H1 (cell line): Measurements from ENCODE around the gene GCNA. TPM values are rescaled to one million over a fixed set of nuclear protein-coding genes. Genes with fewer than 3 reads are reported as not detected.

Source experiments
- CTCF ChIA-PET: fragments of 300-600 bp; sonication (Branson Sonifier 250); formaldehyde crosslinking; loops from one replicate; lab custom pipeline; 2021; ENCODE audit not compliant: partially characterized antibody; lab: Charles Lee
- POLR2A ChIA-PET: fragments of 300-600 bp; sonication (Branson Sonifier 250); formaldehyde crosslinking; loops from one replicate; lab custom pipeline; 2021; ENCODE audit warnings: inconsistent platforms; ENCODE audit not compliant: partially characterized antibody; lab: Charles Lee
- DNase-seq, 2 experiments: peaks; one replicate each; pipeline versions ENCODE4 v3.0.0 to v3.0.0-alpha.2; 2010 to 2022; ENCODE audit warnings: low spot score in 2 of 2, low read depth in 1 of 2, mixed read lengths in 1 of 2
- FAIRE-seq: peaks from 2 replicates; lab custom pipeline; 2011; peaks lifted over from hg19 to GRCh38; lab: Jason Lieb, UNC
- H2AFZ ChIP-seq: 2 replicates; pipeline ENCODE4 v1.8.1; 2012; ENCODE audit warnings: low read length, inconsistent platforms
- H2AK5ac ChIP-seq: 2 replicates; pipeline ENCODE4 v1.6.1; 2013; ENCODE audit warnings: low read depth, low read length
- H2BK120ac ChIP-seq: replicated peaks from 2 replicates; pipeline ENCODE3; 2013; ENCODE audit warnings: low read depth, low read length, inconsistent platforms
- H2BK12ac ChIP-seq: 2 replicates; pipeline ENCODE4 v1.6.1; 2013; ENCODE audit warnings: low read depth, low read length
- H2BK15ac ChIP-seq: 2 replicates; pipeline ENCODE4 v1.6.1; 2013; ENCODE audit warnings: low read length
- H2BK20ac ChIP-seq: 2 replicates; pipeline ENCODE4 v1.6.1; 2013; ENCODE audit warnings: low read length
- H2BK5ac ChIP-seq: 2 replicates; pipeline ENCODE4 v1.6.1; 2013; ENCODE audit warnings: low read depth, low read length
- H3K14ac ChIP-seq: 2 replicates; pipeline ENCODE4 v1.6.1; 2013; ENCODE audit warnings: inconsistent platforms; ENCODE audit not compliant: insufficient read length
- H3K18ac ChIP-seq: 2 replicates; pipeline ENCODE4 v1.6.1; 2013; ENCODE audit warnings: low read length; ENCODE audit errors: extremely low read depth
- H3K23ac ChIP-seq: 2 replicates; pipeline ENCODE4 v1.6.1; 2013; ENCODE audit warnings: inconsistent platforms; ENCODE audit not compliant: insufficient read length
- H3K23me2 ChIP-seq: 2 replicates; pipeline ENCODE4 v1.6.1; 2013; ENCODE audit warnings: low read depth, low read length
- H3K27ac ChIP-seq: 2 replicates; pipeline ENCODE4 v1.6.1; 2011; ENCODE audit warnings: low read depth, low read length, inconsistent platforms
- H3K27me3 ChIP-seq, 4 experiments: replicated peaks in 1 of 4; 1 replicate in 1 of 4; 2 replicates in 3 of 4; pipeline versions ENCODE4 v1.6.1 to v1.8.1; 2011 to 2013; ENCODE audit warnings: low read length in 3 of 4, mild to moderate bottlenecking in 3 of 4, inconsistent platforms in 2 of 4, mixed read lengths in 2 of 4, moderate library complexity in 1 of 4; ENCODE audit not compliant: control insufficient read depth in 3 of 4, insufficient read depth in 3 of 4; ENCODE audit errors: extremely low read depth in 1 of 4
- H3K36me3 ChIP-seq, 4 experiments: 2 replicates each; pipeline versions ENCODE4 v1.6.1 to v1.8.1; 2011 to 2013; ENCODE audit warnings: mild to moderate bottlenecking in 4 of 4, low read length in 3 of 4, moderate library complexity in 2 of 4, control low read depth in 1 of 4, inconsistent platforms in 1 of 4; ENCODE audit not compliant: insufficient read depth in 4 of 4, control insufficient read depth in 2 of 4
- H3K4ac ChIP-seq: replicated peaks from 2 replicates; pipeline ENCODE3; 2013; ENCODE audit warnings: low read length, low read depth, mixed read lengths, inconsistent platforms; ENCODE audit not compliant: insufficient read length
- H3K4me1 ChIP-seq, 4 experiments: replicated peaks in 1 of 4; 1 replicate in 1 of 4; 2 replicates in 3 of 4; pipeline versions ENCODE4 v1.6.1 to v1.8.1; 2011 to 2013; ENCODE audit warnings: low read length in 3 of 4, inconsistent platforms in 2 of 4, mixed read lengths in 1 of 4; ENCODE audit not compliant: insufficient read depth in 4 of 4, control insufficient read depth in 3 of 4
- H3K4me2 ChIP-seq, 2 experiments: 2 replicates each; pipeline versions ENCODE4 v1.6.1 to v1.8.1; 2011 to 2013; ENCODE audit warnings: low read depth in 2 of 2, low read length in 2 of 2, control low read depth in 1 of 2, inconsistent platforms in 1 of 2, mild to moderate bottlenecking in 1 of 2; ENCODE audit not compliant: insufficient read depth in 1 of 2
- H3K4me3 ChIP-seq, 4 experiments: fragments of 200-600, 300-600 bp in 1 of 4; sonication (generic), shearing (Covaris generic), sonication (Bioruptor Twin) in 1 of 4; 2 replicates each; pipeline versions ENCODE4 v1.5.1 to v1.8.1; 2011 to 2016; ENCODE audit warnings: low read length in 4 of 4, low read depth in 3 of 4, control low read depth in 2 of 4, inconsistent platforms in 2 of 4, mild to moderate bottlenecking in 2 of 4, mixed read lengths in 1 of 4, moderate library complexity in 1 of 4; ENCODE audit not compliant: insufficient read depth in 2 of 4; ENCODE audit errors: extremely low read depth in 1 of 4
- H3K56ac ChIP-seq: replicated peaks from 2 replicates; pipeline ENCODE3; 2013; ENCODE audit warnings: low read depth, mild to moderate bottlenecking, mixed read lengths, low read length, inconsistent platforms; ENCODE audit not compliant: insufficient read length
- H3K79me1 ChIP-seq: 2 replicates; pipeline ENCODE4 v1.6.1; 2013; ENCODE audit warnings: low read depth, low read length, control low read depth
- H3K79me2 ChIP-seq, 2 experiments: 2 replicates each; pipeline versions ENCODE4 v1.6.1 to v1.8.1; 2012 to 2013; ENCODE audit warnings: low read length in 2 of 2, mild to moderate bottlenecking in 2 of 2, inconsistent platforms in 1 of 2; ENCODE audit not compliant: insufficient read depth in 2 of 2, control insufficient read depth in 1 of 2
- H3K9ac ChIP-seq, 4 experiments: replicated peaks in 1 of 4; 1 replicate in 1 of 4; 2 replicates in 3 of 4; pipeline versions ENCODE4 v1.6.1 to v1.8.1; 2011 to 2013; ENCODE audit warnings: low read depth in 3 of 4, low read length in 3 of 4, control low read depth in 2 of 4, mild to moderate bottlenecking in 2 of 4, moderate library complexity in 2 of 4, inconsistent platforms in 1 of 4; ENCODE audit errors: extremely low read depth in 1 of 4
- H3K9me3 ChIP-seq, 2 experiments: 2 replicates each; pipeline versions ENCODE4 v1.6.1 to v1.8.1; 2012 to 2013; ENCODE audit warnings: mild to moderate bottlenecking in 2 of 2, moderate library complexity in 2 of 2, control low read depth in 1 of 2, inconsistent platforms in 1 of 2, low read depth in 1 of 2, low read length in 1 of 2, mixed read lengths in 1 of 2; ENCODE audit not compliant: insufficient read depth in 2 of 2
- H4K20me1 ChIP-seq, 2 experiments: replicated peaks in 1 of 2; 2 replicates each; pipeline versions ENCODE3 to v1.8.1; 2011 to 2013; ENCODE audit warnings: inconsistent platforms in 2 of 2, low read length in 2 of 2, mild to moderate bottlenecking in 1 of 2; ENCODE audit not compliant: insufficient read depth in 2 of 2, control insufficient read depth in 1 of 2
- H4K5ac ChIP-seq: 2 replicates; pipeline ENCODE4 v1.6.1; 2013; ENCODE audit warnings: low read length, low read depth, mixed read lengths, inconsistent platforms; ENCODE audit not compliant: insufficient read length
- H4K8ac ChIP-seq: 2 replicates; pipeline ENCODE4 v1.8.0; 2013; ENCODE audit warnings: mild to moderate bottlenecking, moderate library complexity, low read length, inconsistent platforms; ENCODE audit not compliant: insufficient read depth; ENCODE audit errors: extremely low read depth
- H4K91ac ChIP-seq: replicated peaks from 2 replicates; pipeline ENCODE3; 2013; ENCODE audit warnings: low read length, mixed read lengths, inconsistent platforms; ENCODE audit not compliant: insufficient read length
- BCL11A ChIP-seq, 2 experiments: IDR thresholded peaks; one replicate each; pipeline ENCODE4 v1.6.1; 2011; ENCODE audit warnings: low read depth in 2 of 2, low read length in 2 of 2, mild to moderate bottlenecking in 2 of 2
- CEBPB ChIP-seq: IDR thresholded peaks from 2 replicates; pipeline ENCODE4 v1.6.1; 2012; ENCODE audit warnings: low read depth, low read length
- CHD1 ChIP-seq: IDR thresholded peaks from 2 replicates; pipeline ENCODE4 v1.6.1; 2012; ENCODE audit warnings: low read depth, low read length, improper control_type of control experiment
- KDM1A ChIP-seq: fragments of 200-600, 300-600 bp; sonication (generic); IDR thresholded peaks from 2 replicates; pipeline ENCODE4 v1.7.1; 2016; ENCODE audit warnings: mild to moderate bottlenecking, low read length, borderline replicate concordance
- MAFK ChIP-seq: IDR thresholded peaks from 2 replicates; pipeline ENCODE4 v1.6.1; 2012; ENCODE audit warnings: low read depth, mild to moderate bottlenecking, improper control_type of control experiment, low read length
- POLR2AphosphoS5 ChIP-seq: IDR thresholded peaks from 2 replicates; pipeline ENCODE4 v1.6.1; 2011; ENCODE audit warnings: low read depth, low read length
- POU5F1 ChIP-seq: IDR thresholded peaks from 2 replicates; pipeline ENCODE4 v1.6.1; 2011; ENCODE audit warnings: low read depth, mild to moderate bottlenecking, low read length, moderate library complexity
- RNF2 ChIP-seq: fragments of 200-900, 300-1000 bp; sonication (generic); IDR thresholded peaks from 2 replicates; pipeline ENCODE4 v1.7.1; 2016; ENCODE audit warnings: borderline replicate concordance, low read depth, mild to moderate bottlenecking, antibody characterized with exemption, low read length; ENCODE audit not compliant: poor library complexity, severe bottlenecking; ENCODE audit errors: missing control alignments
- SIRT6 ChIP-seq: IDR thresholded peaks from one replicate; pipeline ENCODE4 v1.7.1; 2012; ENCODE audit warnings: low read length, inconsistent platforms
- SUZ12 ChIP-seq: fragments of 200-600 bp; sonication (generic); IDR thresholded peaks from 2 replicates; pipeline ENCODE4 v1.6.1; 2012; ENCODE audit warnings: mild to moderate bottlenecking, inconsistent platforms, low read length, moderate library complexity, mixed read lengths
- TAF7 ChIP-seq: optimal IDR thresholded peaks from 2 replicates; pipeline ENCODE3; 2011; ENCODE audit warnings: low read depth, mild to moderate bottlenecking, inconsistent platforms, low read length, moderate library complexity, borderline replicate concordance
- TCF12 ChIP-seq: IDR thresholded peaks from 2 replicates; pipeline ENCODE4 v1.6.1; 2011; ENCODE audit warnings: low read depth, mild to moderate bottlenecking, low read length
- TEAD4 ChIP-seq: IDR thresholded peaks from 2 replicates; pipeline ENCODE4 v1.6.1; 2012; ENCODE audit warnings: low read depth, low read length, inconsistent platforms, mixed read lengths
- WGBS, 2 experiments: shearing (Covaris generic) in 1 of 2; methylation state at CpG; one replicate each; pipeline versions ENCODE4 v1.1.6 to v1.1.7; 2013 to 2015; ENCODE audit warnings: low lambda C conversion rate in 2 of 2, mixed read lengths in 2 of 2, inconsistent platforms in 1 of 2, low coverage in 1 of 2, missing lambda C conversion rate in 1 of 2; ENCODE audit not compliant: insufficient replicate concordance in 2 of 2, insufficient coverage in 1 of 2, insufficient read length in 1 of 2; ENCODE audit errors: extremely low coverage in 1 of 2, missing lambda C conversion rate in 1 of 2; 5-methylcytosine and 5-hydroxymethylcytosine counted together
- polyA plus RNA-seq, 7 experiments: library from polyadenylated mRNA; depleted of rRNA in 3 of 7; stranded (reverse) in 5 of 7; unstranded in 2 of 7; fragments of >200 nt in 5 of 7; fragments of 200-250 nt in 2 of 7; gene quantifications; 1 replicate in 5 of 7; 2 replicates in 1 of 7; 4 replicates in 1 of 7; pipeline versions ENCODE4 v1.2.1 to v1.2.3, GENCODE V29; 2011 to 2013; ENCODE audit warnings: missing spikeins in 2 of 7, mixed read lengths in 2 of 7
- total RNA-seq: library from RNA; stranded (reverse); fragmentation: NEBNext Ultra II Directional; extraction: Animal tissue kit (Norgen Biotek cat#: 25700); gene quantifications from 2 replicates; pipeline ENCODE4 v1.2.1, GENCODE V29; 2021
- TF ChIP-seq, protein P1 (sequence below): IDR thresholded peaks from 2 replicates; pipeline ENCODE4 v1.6.1; 2011; ENCODE audit warnings: low read depth, mild to moderate bottlenecking, low read length; ENCODE audit not compliant: insufficient read depth

The GCNA gene
- total and polyA plus RNA-seq, 2 of the 8 experiments (the other 6 are each of a cell fraction or from before 2014, with no cell fraction given), result 0.41 to 0.95 TPM

DNA sequence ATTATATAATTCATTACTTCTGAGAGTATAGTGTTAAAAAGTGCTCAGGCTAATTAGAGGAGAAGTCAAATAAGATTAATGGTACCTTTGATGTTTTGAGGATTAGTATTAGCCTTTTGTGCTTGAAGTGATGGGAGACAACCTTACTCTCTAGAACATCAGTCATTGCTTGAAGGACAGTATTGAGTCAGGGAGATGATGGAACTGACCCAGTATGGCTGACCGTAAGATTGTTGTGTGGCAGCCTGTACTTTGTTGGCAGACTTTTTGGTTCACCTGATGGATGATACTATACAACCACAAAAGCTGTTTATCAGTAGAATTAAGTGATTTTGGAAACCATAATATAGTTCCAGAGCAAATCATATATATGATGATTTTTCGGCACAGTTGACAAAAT, 35.4 kb upstream of the GCNA start:
- Histone ChIP-seq H2AFZ (no peak overlapping the region), H3K79me1 (no peaks in the 10 kb centered on the region), H3K9ac (no peak overlapping the region), H3K14ac (no peak overlapping the region), H2BK12ac (no peak overlapping the region), H3K23me2 (no peaks in the 10 kb centered on the region), H3K9me3 (no peaks in the 10 kb centered on the region), H2BK5ac (no peak overlapping the region), H2BK20ac (no peak overlapping the region), H4K8ac (no peak overlapping the region), H2AK5ac (no peak overlapping the region), H4K20me1 (peaks cover 12 to 26% of the 10 kb centered on the region in 2 experiments), H3K79me2 (peaks cover 16 to 99% of the 10 kb centered on the region in 2 experiments), H3K23ac (no peak overlapping the region), H2BK120ac (no peak overlapping the region), H3K27me3 (no peaks in the 10 kb centered on the region), H3K36me3 (peaks cover 5 to 64% (median 15%) of the 10 kb centered on the region in 4 experiments; a peak in 7 of 8 replicates), H3K18ac (no peak overlapping the region), H3K4me2 (no peak overlapping the region), H2BK15ac (no peak overlapping the region), H3K4me3 (no peak overlapping the region), H4K5ac (no peak overlapping the region), H3K4me1 (peaks cover 0 to 4% (median 1%) of the 10 kb centered on the region in 4 experiments; a peak in 2 of 7 replicates), H4K91ac (no peak overlapping the region), H3K4ac (no peak overlapping the region), H3K27ac (no peak overlapping the region), H3K56ac (no peak overlapping the region)
- WGBS, 2 experiments, result 92% methylated on average over 2 of the region's 2 CpGs; no CpG with 5 or more reads in 1 of the 2 experiments
- ChIA-PET POLR2A (interaction anchor here (0.9 to 7.0 kb wide), 4 partner anchors 9 to 33 kb away, joined by 3 to 60 read pairs (median 4); partner anchors contain the start of gene OGT), CTCF (interaction anchor here (0.9 kb wide), 1 partner anchor 79 kb away, joined by 3 read pairs; no protein-coding TSS in a partner anchor)
- DNase-seq (no peak), FAIRE-seq (no peak)
- TF ChIP-seq CHD1, result no peak
- TF ChIP-seq, protein P1, sequence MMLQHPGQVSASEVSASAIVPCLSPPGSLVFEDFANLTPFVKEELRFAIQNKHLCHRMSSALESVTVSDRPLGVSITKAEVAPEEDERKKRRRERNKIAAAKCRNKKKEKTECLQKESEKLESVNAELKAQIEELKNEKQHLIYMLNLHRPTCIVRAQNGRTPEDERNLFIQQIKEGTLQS, result no peak
- TF ChIP-seq MAFK, result no peak
- no peak for TF ChIP-seq SIRT6
- TF ChIP-seq TEAD4, result no peak
- TF ChIP-seq SUZ12, result no peak
- TF ChIP-seq POU5F1, result no peak
- no peak for TF ChIP-seq TAF7
- TF ChIP-seq CEBPB, result no peak
- TF ChIP-seq KDM1A, result no peak
- TF ChIP-seq TCF12, result no peak
- no peak for TF ChIP-seq POLR2AphosphoS5
- no peak for TF ChIP-seq RNF2
- no peak for TF ChIP-seq BCL11A (IDR thresholded peaks at IDR 0.05; ENCODE audit: low read depth in 2 of 2, low read length in 2 of 2)
